NT2/D1 (cell line): ENCODE results near the gene OSER1.

Experiments
- YY1 ChIP-seq: IDR thresholded peaks from 2 replicates; pipeline ENCODE4 v1.6.1; 2011; ENCODE audit not compliant: insufficient read length, insufficient read depth
- ZNF274 ChIP-seq: IDR thresholded peaks from 2 replicates; pipeline ENCODE4 v1.6.1; 2011; ENCODE audit warnings: mild to moderate bottlenecking, low read depth, low read length

- TF ChIP-seq ZNF274: no peak
- TF ChIP-seq YY1: no peak
Observed at GRCh38 chr20:44200371-44200770, 10.2 kb downstream of the OSER1 start.
